IMR-90 (cell line): ENCODE measurements around the gene EDN2. TPM values are rescaled to one million over a fixed set of nuclear protein-coding genes. Genes with fewer than 3 reads are reported as not detected.

Experiments used
- ATAC-seq: fragments of 200-7000 bp; cut with Tn5 transposase; 2 replicates; pipeline ENCODE4 v1.9.1; 2020; ENCODE audit warnings: low read depth, mild to moderate bottlenecking, moderate library complexity
- BruUV-seq: library from RNA; stranded (reverse); fragments of 400-500 nt; replicated peaks from 2 replicates; lab custom pipeline; 2021; lab: Mats Ljungman, UMichigan
- CTCF ChIA-PET: fragments of 300-600 bp; formaldehyde crosslinking; extraction: SDS; loops from one replicate; lab custom pipeline; 2021; ENCODE audit warnings: antibody characterized with exemption; lab: Yijun Ruan, JAX
- POLR2A ChIA-PET: fragments of 300-600 bp; sonication (Branson Sonifier 250); formaldehyde crosslinking; loops from one replicate; lab custom pipeline; 2022; ENCODE audit warnings: antibody characterized with exemption; ENCODE audit not compliant: unreplicated experiment; lab: Charles Lee
- DNase-seq: peaks from one replicate; pipeline ENCODE4 v3.0.0; 2013
- H2AFZ ChIP-seq: replicated peaks from 2 replicates; pipeline ENCODE3; 2013; ENCODE audit warnings: low read length, mild to moderate bottlenecking; ENCODE audit not compliant: poor library complexity
- H2AK5ac ChIP-seq: 2 replicates; pipeline ENCODE4 v1.6.1; 2013; ENCODE audit warnings: low read depth, low read length, inconsistent platforms
- H2AK9ac ChIP-seq: replicated peaks from 2 replicates; pipeline ENCODE3; 2013; ENCODE audit warnings: mild to moderate bottlenecking, low read depth, low read length, moderate library complexity; ENCODE audit not compliant: poor library complexity
- H2BK120ac ChIP-seq: 2 replicates; pipeline ENCODE4 v1.6.1; 2013; ENCODE audit warnings: low read depth, low read length, inconsistent platforms
- H2BK15ac ChIP-seq: 3 replicates; pipeline ENCODE4 v1.6.1; 2013; ENCODE audit warnings: low read depth, low read length, inconsistent platforms
- H2BK20ac ChIP-seq: 2 replicates; pipeline ENCODE4 v1.6.1; 2013; ENCODE audit warnings: low read depth, mild to moderate bottlenecking, inconsistent platforms, low read length, moderate library complexity
- H2BK5ac ChIP-seq: 2 replicates; pipeline ENCODE4 v1.6.1; 2013; ENCODE audit warnings: mild to moderate bottlenecking, low read depth, low read length, inconsistent platforms; ENCODE audit not compliant: poor library complexity, severe bottlenecking
- H3K14ac ChIP-seq: replicated peaks from 2 replicates; pipeline ENCODE4 v1.6.1; 2013; ENCODE audit warnings: low read depth, low read length, inconsistent platforms
- H3K18ac ChIP-seq: 2 replicates; pipeline ENCODE4 v1.6.1; 2013; ENCODE audit warnings: low read depth, low read length, control low read depth
- H3K23ac ChIP-seq: 2 replicates; pipeline ENCODE4 v1.6.1; 2013; ENCODE audit warnings: low read depth, low read length, inconsistent platforms
- H3K27ac ChIP-seq: 2 replicates; pipeline ENCODE4 v1.5.1; 2013; ENCODE audit warnings: mild to moderate bottlenecking, control low read depth, low read length; ENCODE audit not compliant: insufficient read depth
- H3K27me3 ChIP-seq: 2 replicates; pipeline ENCODE4 v1.6.1; 2013; ENCODE audit warnings: low read length; ENCODE audit not compliant: control insufficient read depth, insufficient read depth
- H3K36me3 ChIP-seq: 2 replicates; pipeline ENCODE4 v1.6.1; 2013; ENCODE audit warnings: low read length, mixed read lengths; ENCODE audit not compliant: control insufficient read depth, insufficient read depth
- H3K4ac ChIP-seq: 2 replicates; pipeline ENCODE4 v1.6.1; 2013; ENCODE audit warnings: low read depth, low read length, inconsistent platforms
- H3K4me1 ChIP-seq: 2 replicates; pipeline ENCODE4 v1.6.1; 2013; ENCODE audit warnings: low read length, mixed read lengths; ENCODE audit not compliant: control insufficient read depth, insufficient read depth
- H3K4me2 ChIP-seq: 2 replicates; pipeline ENCODE4 v1.6.1; 2013; ENCODE audit warnings: low read depth, mild to moderate bottlenecking, control low read depth, low read length, moderate library complexity
- H3K4me3 ChIP-seq: 2 replicates; pipeline ENCODE4 v1.5.1; 2013; ENCODE audit warnings: low read depth, mild to moderate bottlenecking, control low read depth, low read length, moderate library complexity; ENCODE audit not compliant: insufficient read depth
- H3K56ac ChIP-seq: 2 replicates; pipeline ENCODE4 v1.6.1; 2013; ENCODE audit warnings: low read length, inconsistent platforms; ENCODE audit not compliant: insufficient read depth; ENCODE audit errors: extremely low read depth
- H3K79me1 ChIP-seq, 2 experiments: 2 replicates each; pipeline ENCODE4 v1.6.1; 2013; ENCODE audit warnings: low read length in 2 of 2, inconsistent platforms in 1 of 2, low read depth in 1 of 2
- H3K9ac ChIP-seq: 2 replicates; pipeline ENCODE4 v1.6.1; 2013; ENCODE audit warnings: low read depth, low read length, control low read depth
- H3K9me1 ChIP-seq: 2 replicates; pipeline ENCODE4 v1.6.1; 2013; ENCODE audit warnings: low read length, inconsistent platforms; ENCODE audit not compliant: insufficient read depth
- H3K9me3 ChIP-seq: 2 replicates; pipeline ENCODE4 v1.6.1; 2013; ENCODE audit warnings: low read length; ENCODE audit not compliant: control insufficient read depth, insufficient read depth
- H4K20me1 ChIP-seq: 2 replicates; pipeline ENCODE4 v1.6.1; 2013; ENCODE audit warnings: low read length, inconsistent platforms; ENCODE audit not compliant: insufficient read depth
- H4K5ac ChIP-seq: 2 replicates; pipeline ENCODE4 v1.6.1; 2013; ENCODE audit warnings: mild to moderate bottlenecking, low read depth, low read length, control low read depth
- H4K8ac ChIP-seq, 2 experiments: 2 replicates each; pipeline ENCODE4 v1.6.1; 2013; ENCODE audit warnings: low read depth in 2 of 2, low read length in 2 of 2, control low read depth in 1 of 2, inconsistent platforms in 1 of 2
- H4K91ac ChIP-seq: 2 replicates; pipeline ENCODE4 v1.6.1; 2013; ENCODE audit warnings: low read depth, low read length, inconsistent platforms; ENCODE audit not compliant: insufficient read depth
- BHLHE40 ChIP-seq: fragments of 150-350 bp; IDR thresholded peaks from 2 replicates; pipeline ENCODE4 v1.6.1; 2016; ENCODE audit warnings: mild to moderate bottlenecking, low read depth, low read length
- CHD1 ChIP-seq: IDR thresholded peaks from 2 replicates; pipeline ENCODE4 v1.6.1; 2012; ENCODE audit warnings: low read depth, low read length, improper control_type of control experiment
- ELK1 ChIP-seq: fragments of 150-350 bp; IDR thresholded peaks from 2 replicates; pipeline ENCODE4 v1.6.1; 2016; ENCODE audit warnings: low read depth, mild to moderate bottlenecking, low read length, moderate library complexity, borderline replicate concordance
- MAFK ChIP-seq: IDR thresholded peaks from 2 replicates; pipeline ENCODE4 v1.6.1; 2012; ENCODE audit warnings: low read depth, low read length, improper control_type of control experiment
- MAZ ChIP-seq: IDR thresholded peaks from 2 replicates; pipeline ENCODE4 v1.6.1; 2012; ENCODE audit warnings: low read depth, mild to moderate bottlenecking, low read length, improper control_type of control experiment, moderate library complexity, borderline replicate concordance
- MXI1 ChIP-seq: IDR thresholded peaks from 2 replicates; pipeline ENCODE4 v1.6.1; 2012; ENCODE audit warnings: low read depth, mild to moderate bottlenecking, low read length, moderate library complexity, borderline replicate concordance
- NFE2L2 ChIP-seq: fragments of 150-350 bp; IDR thresholded peaks from 2 replicates; pipeline ENCODE4 v1.6.1; 2016; ENCODE audit warnings: low read depth, mild to moderate bottlenecking, low read length
- POLR2A ChIP-seq: IDR thresholded peaks from 2 replicates; pipeline ENCODE4 v1.6.1; 2012; ENCODE audit warnings: mild to moderate bottlenecking, low read depth, low read length
- RAD21 ChIP-seq: IDR thresholded peaks from 2 replicates; pipeline ENCODE4 v1.6.1; 2012; ENCODE audit warnings: low read length, improper control_type of control experiment
- RCOR1 ChIP-seq: IDR thresholded peaks from 2 replicates; pipeline ENCODE4 v1.6.1; 2012; ENCODE audit warnings: mild to moderate bottlenecking, low read length, improper control_type of control experiment; ENCODE audit not compliant: insufficient replicate concordance
- SMC3 ChIP-seq: fragments of 150-350 bp; IDR thresholded peaks from 2 replicates; pipeline ENCODE4 v1.6.1; 2016; ENCODE audit warnings: low read depth, mild to moderate bottlenecking, antibody characterized with exemption, low read length, moderate library complexity
- USF2 ChIP-seq: fragments of 150-350 bp; IDR thresholded peaks from 2 replicates; pipeline ENCODE4 v1.6.1; 2017; ENCODE audit warnings: mild to moderate bottlenecking, antibody characterized with exemption, low read length, low read depth
- WGBS, 2 experiments: methylation state at CpG; one replicate each; pipeline versions ENCODE4 v1.1.5 to v1.1.7; 2013; ENCODE audit warnings: missing lambda C conversion rate in 2 of 2; ENCODE audit not compliant: insufficient read length in 1 of 2; ENCODE audit errors: extremely low coverage in 2 of 2; 5-methylcytosine and 5-hydroxymethylcytosine counted together
- dilution Hi-C: fragments of 300-500 bp; cut with HindIII; formaldehyde crosslinking; loops from one replicate; pipeline ENCODE4 v1.14.3; 2018; ENCODE audit warnings: low sequenced_read_pairs; ENCODE audit not compliant: unreplicated experiment
- in situ Hi-C: fragments of 300-500 bp; cut with MboI; formaldehyde crosslinking; loops from 3 replicates; pipeline ENCODE4 v1.14.3; 2019; ENCODE audit warnings: low sequenced_read_pairs, inconsistent platforms, mixed read lengths
- intact Hi-C: fragments of 100-400 bp; cut with micrococcal nuclease; formaldehyde crosslinking; loops from 2 replicates; pipeline ENCODE4 v1.10.0; 2022
- polyA plus RNA-seq, 3 experiments: library from polyadenylated mRNA; depleted of rRNA; stranded (reverse); fragments of >200 nt; gene quantifications; 2 replicates each; pipeline ENCODE4 v1.2.3, GENCODE V29; 2012; ENCODE audit warnings: low replicate concordance in 1 of 3
- total RNA-seq: library from RNA; depleted of rRNA; stranded (reverse); fragments of >200 nt; gene quantifications from 2 replicates; pipeline ENCODE4 v1.2.3, GENCODE V29; 2012

EDN2 gene
- total and polyA plus RNA-seq, 2 of the 4 experiments (the other 2 are of a cell fraction), result 0.27 TPM; not detected in 1

- Histone ChIP-seq H4K20me1 (no peaks in the 10 kb centered on the region), H3K4ac (no peak overlapping the region), H3K18ac (no peak overlapping the region), H3K4me1 (peaks cover 19% of the 10 kb centered on the region), H3K23ac (no peak overlapping the region), H2BK5ac (no peak overlapping the region), H3K79me1 (no peaks in the 10 kb centered on the region), H2AK5ac (no peak overlapping the region), H3K14ac (no peak overlapping the region), H2AK9ac (no peak overlapping the region), H2AFZ (no peak overlapping the region), H4K5ac (no peak overlapping the region), H2BK15ac (no peak overlapping the region), H3K56ac (no peak overlapping the region), H3K4me2 (no peak overlapping the region), H4K91ac (no peak overlapping the region), H3K27ac (no peak overlapping the region), H2BK120ac (no peak overlapping the region; the same call in 1 of the 2 replicates), H3K27me3 (no peaks in the 10 kb centered on the region), H3K9me1 (peaks cover 10% of the 10 kb centered on the region), H3K36me3 (no peaks in the 10 kb centered on the region), H4K8ac (no peak overlapping the region), H3K4me3 (no peak overlapping the region), H3K9ac (no peak overlapping the region), H2BK20ac (no peak overlapping the region), H3K9me3 (no peaks in the 10 kb centered on the region)
- 82% methylated on average over 4 of the region's 10 CpGs; no CpG with 5 or more reads in 1 of the 2 experiments for WGBS, 2 experiments
- intact Hi-C loops, result no loop called here
- POLR2A ChIA-PET, result no interaction called here
- no peak for ATAC-seq
- CTCF ChIA-PET, result interaction anchor here (0.6 kb wide), 1 partner anchor 33 kb away, joined by 3 read pairs; no protein-coding TSS in a partner anchor
- no peak for DNase-seq
- dilution Hi-C loops, result no loop called here
- BruUV-seq, result no TSS peak
- TF ChIP-seq USF2 (no peak), ELK1 (no peak), SMC3 (no peak), MXI1 (no peak), MAFK (no peak), CHD1 (no peak), BHLHE40 (no peak), POLR2A (no peak), RCOR1 (no peak), NFE2L2 (no peak), MAZ (no peak), RAD21 (no peak)
- in situ Hi-C loops, result no loop called here
Measured at GRCh38 chr1:41480204-41481108, 4.0 kb downstream of the EDN2 start.
